GM12801 (cell line): ENCODE results near the gene SAMD5.

ENCODE experiments used
- TF ChIP-seq, protein P1 (sequence below): IDR thresholded peaks from one replicate; pipeline ENCODE4 v1.5.1; 2011; ENCODE audit warnings: control low read depth; ENCODE audit not compliant: insufficient read length; ENCODE audit errors: extremely low read depth

Gene SAMD5

DNA sequence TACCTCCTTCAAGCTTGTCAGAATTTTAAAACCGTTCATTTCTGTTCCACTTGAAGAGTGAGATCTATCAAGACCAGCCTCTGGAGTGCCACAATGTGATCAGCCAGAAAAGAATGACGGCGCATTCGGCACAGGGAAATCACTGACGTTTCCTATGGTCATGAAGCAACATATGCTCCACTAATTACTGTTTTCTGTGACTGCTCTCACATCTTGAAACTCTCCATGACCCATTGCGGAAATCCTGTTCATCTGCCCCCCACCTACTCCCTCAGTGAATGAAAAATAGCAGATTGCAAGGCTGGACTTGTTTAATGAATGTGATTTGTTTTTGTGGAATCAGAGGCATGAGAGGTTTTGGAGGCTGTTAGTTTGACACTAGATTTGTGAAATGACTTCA, 53.2 kb downstream of the SAMD5 start:
- TF ChIP-seq, protein P1, sequence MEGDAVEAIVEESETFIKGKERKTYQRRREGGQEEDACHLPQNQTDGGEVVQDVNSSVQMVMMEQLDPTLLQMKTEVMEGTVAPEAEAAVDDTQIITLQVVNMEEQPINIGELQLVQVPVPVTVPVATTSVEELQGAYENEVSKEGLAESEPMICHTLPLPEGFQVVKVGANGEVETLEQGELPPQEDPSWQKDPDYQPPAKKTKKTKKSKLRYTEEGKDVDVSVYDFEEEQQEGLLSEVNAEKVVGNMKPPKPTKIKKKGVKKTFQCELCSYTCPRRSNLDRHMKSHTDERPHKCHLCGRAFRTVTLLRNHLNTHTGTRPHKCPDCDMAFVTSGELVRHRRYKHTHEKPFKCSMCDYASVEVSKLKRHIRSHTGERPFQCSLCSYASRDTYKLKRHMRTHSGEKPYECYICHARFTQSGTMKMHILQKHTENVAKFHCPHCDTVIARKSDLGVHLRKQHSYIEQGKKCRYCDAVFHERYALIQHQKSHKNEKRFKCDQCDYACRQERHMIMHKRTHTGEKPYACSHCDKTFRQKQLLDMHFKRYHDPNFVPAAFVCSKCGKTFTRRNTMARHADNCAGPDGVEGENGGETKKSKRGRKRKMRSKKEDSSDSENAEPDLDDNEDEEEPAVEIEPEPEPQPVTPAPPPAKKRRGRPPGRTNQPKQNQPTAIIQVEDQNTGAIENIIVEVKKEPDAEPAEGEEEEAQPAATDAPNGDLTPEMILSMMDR: no peak

DNA sequence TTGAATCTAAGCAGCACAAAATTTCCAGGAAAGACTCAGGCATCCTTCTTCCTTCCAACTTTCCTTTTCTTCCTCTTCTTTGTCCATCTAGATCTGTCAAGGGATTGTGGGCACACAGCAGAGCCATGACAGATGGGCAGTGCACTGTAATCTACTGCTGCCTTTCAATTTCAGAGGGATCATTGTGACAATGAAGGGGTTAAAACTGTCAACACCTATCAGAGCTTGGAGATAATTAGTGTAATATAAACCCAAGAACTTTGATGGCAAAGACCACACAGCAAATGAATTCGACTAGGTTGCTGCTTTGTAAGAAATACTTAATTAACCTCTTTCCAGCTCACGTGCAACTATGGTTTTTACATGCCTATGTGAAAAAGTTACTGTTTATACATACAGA, 55.0 kb downstream of the SAMD5 start:
- TF ChIP-seq, protein P1: no peak

DNA sequence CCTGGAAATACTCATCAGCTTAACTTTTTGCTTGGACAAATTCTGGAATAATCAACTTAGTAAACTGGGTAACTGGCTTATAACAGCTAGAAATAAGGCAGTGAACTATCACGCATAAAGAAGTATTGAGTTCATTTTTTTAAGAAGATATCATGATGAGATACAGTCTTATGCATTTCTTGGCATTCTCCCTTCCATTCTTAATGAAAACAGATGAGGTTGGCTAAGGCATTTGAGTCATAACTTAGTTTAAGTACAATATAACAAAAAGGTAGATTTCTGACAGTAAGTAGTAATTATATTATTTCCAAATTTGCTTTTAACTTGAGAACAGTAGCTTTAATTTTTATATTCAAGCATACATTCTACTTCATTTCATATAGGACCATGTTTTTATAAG, 56.1 kb downstream of the SAMD5 start:
- TF ChIP-seq, protein P1: no peak

DNA sequence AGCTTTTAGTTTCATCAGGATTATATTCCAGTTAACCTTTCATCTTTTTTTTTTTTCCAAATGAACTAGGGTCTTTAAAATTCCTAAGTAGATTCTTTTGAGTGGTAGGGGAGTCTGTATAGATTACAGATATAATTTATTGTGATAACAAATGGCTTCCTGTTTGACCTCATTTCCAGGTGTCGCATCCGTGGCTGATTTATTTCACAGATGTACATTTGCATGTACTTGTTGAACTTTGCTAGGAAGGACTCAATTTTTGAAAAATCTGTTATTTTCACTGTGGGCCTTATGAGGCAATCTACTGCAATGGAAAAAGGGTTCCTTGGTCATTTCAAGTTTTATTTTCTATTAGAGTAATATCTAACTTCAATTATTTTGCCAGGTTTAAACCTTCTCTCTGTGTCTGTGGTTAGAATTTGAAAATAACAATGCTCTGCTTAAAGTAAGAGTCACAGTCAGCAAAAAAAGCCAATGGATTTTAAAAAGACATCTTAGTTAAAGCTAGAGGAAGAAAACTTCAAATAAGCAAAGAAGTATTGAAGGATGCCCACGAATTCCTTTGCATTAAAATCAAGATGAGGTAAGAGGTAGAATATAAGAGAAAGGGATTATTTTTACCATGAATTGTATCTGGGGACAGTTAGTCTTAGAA, 57.9 kb downstream of the SAMD5 start:
- TF ChIP-seq, protein P1: no peak

DNA sequence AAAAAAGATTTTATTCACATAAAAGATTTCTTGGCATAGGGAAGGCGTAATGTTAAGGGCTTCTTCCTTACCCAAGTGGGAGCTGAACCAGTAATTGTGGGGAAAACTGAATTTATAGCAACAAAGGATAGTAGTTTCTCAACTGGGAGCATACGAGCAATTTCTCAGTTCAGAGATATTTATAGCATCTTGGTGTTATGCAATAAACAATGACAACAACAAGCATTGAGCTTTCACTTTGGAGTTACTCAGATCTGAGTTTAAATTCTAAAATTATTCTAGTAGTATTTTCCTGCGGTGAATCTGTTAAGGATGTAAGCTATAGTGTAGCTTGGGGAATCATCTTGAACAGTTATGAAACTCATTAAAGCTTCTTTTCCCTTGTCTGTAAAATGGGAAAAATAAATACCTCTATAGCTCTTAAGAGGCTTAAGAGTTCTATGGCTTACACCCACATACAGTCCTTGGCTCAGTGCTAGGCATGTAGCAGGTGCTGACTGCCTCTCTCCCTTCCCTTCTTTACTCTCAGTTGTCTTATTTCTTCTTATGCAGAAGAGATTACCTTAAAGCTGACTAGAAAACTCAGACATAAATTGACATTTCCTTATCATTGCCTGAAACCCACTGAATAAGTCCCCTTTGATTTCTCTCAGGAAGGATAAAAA, 58.8 kb downstream of the SAMD5 start:
- TF ChIP-seq, protein P1: no peak

DNA sequence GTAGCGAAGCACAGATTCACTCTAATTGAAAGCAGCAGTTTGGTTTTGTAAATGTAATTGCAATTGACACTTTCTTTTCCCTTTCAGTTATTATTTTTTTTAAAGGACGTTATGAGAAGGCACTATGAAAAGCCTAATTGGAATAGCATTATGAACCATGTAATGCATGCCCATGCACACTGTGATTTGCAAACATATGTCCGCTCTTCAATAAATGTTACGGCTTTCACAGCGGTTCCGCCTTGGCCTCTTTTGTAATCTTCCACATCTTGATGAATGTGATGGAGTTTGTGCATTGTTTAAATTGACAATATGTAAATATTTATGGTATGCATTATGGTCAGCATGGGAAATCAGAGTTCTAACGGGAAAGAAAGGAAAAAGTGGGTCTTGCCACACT, 61.3 kb downstream of the SAMD5 start:
- TF ChIP-seq, protein P1: no peak

DNA sequence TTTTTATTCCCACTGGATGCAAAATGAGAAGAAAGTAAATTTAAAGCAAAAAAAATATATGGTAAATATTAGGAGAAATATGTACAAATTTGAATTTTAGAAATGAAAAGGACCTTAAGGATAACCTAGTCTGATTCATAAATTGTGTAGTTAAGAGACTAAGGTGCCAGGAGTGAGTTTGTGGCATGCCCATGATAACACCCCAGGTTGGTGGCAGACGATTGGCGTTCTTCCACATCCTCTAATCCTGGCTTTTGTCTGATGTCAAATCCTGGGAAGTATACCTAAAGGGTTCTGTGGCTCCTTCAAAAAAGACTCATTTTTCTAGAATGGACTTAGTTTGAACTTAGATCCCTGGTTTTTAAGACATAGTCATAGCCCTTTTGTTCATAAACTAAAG, 62.2 kb downstream of the SAMD5 start:
- TF ChIP-seq, protein P1: no peak
